ENCODE measurements around the gene HILPDA. TPM values are rescaled to one million over a fixed set of nuclear protein-coding genes. Genes with fewer than 3 reads are reported as not detected.

The HILPDA gene
- total and polyA plus RNA-seq, 9 of the 15 experiments (the other 6 are each of a cell fraction or from before 2014, with no cell fraction given): 8.3 to 71.8 (median 23.5) TPM

- peak; percentile 63 for FAIRE-seq
- TSS peak; percentile 31 for BruUV-seq (replicated peaks)
- TF ChIP-seq HDAC3 (IDR thresholded peaks at IDR 0.05; ENCODE audit: borderline replicate concordance, partially characterized antibody) (no peak), ZNF699 (CRISPR knock-in tag; IDR thresholded peaks at IDR 0.05; ENCODE audit: insufficient replicate concordance) (no peak), FOXP4 (CRISPR knock-in tag; IDR thresholded peaks at IDR 0.05; ENCODE audit: borderline replicate concordance) (no peak), NR2C1 (IDR thresholded peaks at IDR 0.05) (no peak), NR2C1 (tag; IDR thresholded peaks at IDR 0.05) (no peak), RBM25 (IDR thresholded peaks at IDR 0.05; ENCODE audit: low read depth, low read length, severe bottlenecking) (no peak), ZBTB40 (IDR thresholded peaks at IDR 0.05) (peak; percentile 54; the same call in 1 of the 2 replicates), ZBTB40 (CRISPR knock-in tag; IDR thresholded peaks at IDR 0.05) (no peak), JUNB (CRISPR knock-in tag; conservative IDR thresholded peaks at IDR 0.05) (no peak)
Observed at GRCh38 chr7:128408709-128409595, 46.7 kb upstream of the HILPDA start.

More at GRCh38 chr7:128408709-128409595, 46.7 kb upstream of the HILPDA start:
- H3K9me1 ChIP-seq (ENCODE audit: control insufficient read depth, insufficient read depth, low read length): no peaks in the 10 kb centered on the region
- WGBS (ENCODE audit: insufficient coverage, low coverage, missing lambda C conversion rate): 12% methylated on average over 25 of the region's 25 CpGs
- H3K27ac ChIP-seq (ENCODE audit: extremely low read depth, low read depth, low read length): peak overlapping the region; percentile 72
- H2AFZ ChIP-seq (ENCODE audit: low read depth, low read length): peak overlapping the region; percentile 95
- peak overlapping the region; percentile 96 for H3K4me2 ChIP-seq (ENCODE audit: insufficient read depth, low read length)
- H3K27me3 ChIP-seq (ENCODE audit: control insufficient read depth in 2 of 2, insufficient read depth in 2 of 2, low read length in 2 of 2): no peaks in the 10 kb centered on the region
- ATAC-seq: peak; percentile 5
- H3K4me1 ChIP-seq (replicated peaks in 1 of 2; ENCODE audit: control insufficient read depth in 2 of 2, insufficient read depth in 2 of 2, low read length in 2 of 2): peaks cover 50 to 63% of the 10 kb centered on the region in 2 experiments
- H3K4me3 ChIP-seq: peak overlapping the region; percentile 49
- no peaks in the 10 kb centered on the region; the same call in 1 of the 2 replicates for H4K20me1 ChIP-seq (replicated peaks; ENCODE audit: control insufficient read depth, insufficient read depth, low read length)
- intact Hi-C loops (cut with micrococcal nuclease) (no loop called here), in situ Hi-C loops (cut with MboI) (no loop called here)
- no peaks in the 10 kb centered on the region for H3K9me3 ChIP-seq (replicated peaks; ENCODE audit: control insufficient read depth, insufficient read depth, low read depth, low read length)
- peak in 3 of 4 experiments; percentile 25 to 64 (median 64) for DNase-seq (ENCODE audit: extremely low read depth in 1 of 4, low spot score in 3 of 4)
- POLR2A ChIA-PET: interaction anchor here (0.6 to 2.7 kb wide), 13 partner anchors 8 to 679 kb away, joined by 3 to 10 read pairs (median 4); partner anchors contain the start of genes METTL2B and RBM28
- peaks cover 4% of the 10 kb centered on the region; the same call in 1 of the 3 replicates for H3K36me3 ChIP-seq (ENCODE audit: control insufficient read depth, insufficient read depth, low read length)
- peaks cover 24% of the 10 kb centered on the region for H3K79me2 ChIP-seq (ENCODE audit: control insufficient read depth, insufficient read depth, low read length)
- H3K9ac ChIP-seq (ENCODE audit: insufficient read depth in 1 of 2, low read depth in 2 of 2, low read length in 2 of 2): peak overlapping the region; percentile 79 to 90
- CTCF ChIA-PET (ENCODE audit: low intra/inter-chr PET ratio): interaction anchor here (0.7 kb wide), 1 partner anchor 18 kb away, joined by 3 read pairs; no protein-coding TSS in a partner anchor

All from K562 (cell line).